Endothelial cell of umbilical vein (primary cell): Measurements from ENCODE around the gene LYRM4. TPM values are rescaled to one million over a fixed set of nuclear protein-coding genes. Genes with fewer than 3 reads are reported as not detected.

Source experiments
- BruUV-seq: library from RNA; stranded (reverse); fragments of 400-500 nt; replicated peaks from 2 replicates; lab custom pipeline; 2021; lab: Mats Ljungman, UMichigan
- CTCF ChIA-PET: fragments of 300-600, 350-600 bp; sonication (Branson Sonifier 250); formaldehyde crosslinking; loops from one replicate; lab custom pipeline; 2021; ENCODE audit warnings: antibody characterized with exemption, inconsistent platforms; lab: Charles Lee
- POLR2A ChIA-PET: fragments of 300-600, 350-600 bp; sonication (Branson Sonifier 250); formaldehyde crosslinking; loops from one replicate; lab custom pipeline; 2021; ENCODE audit warnings: antibody characterized with exemption, inconsistent platforms; lab: Charles Lee
- DNase-seq: peaks from one replicate; pipeline ENCODE4 v3.0.0-alpha.2; 2011; ENCODE audit warnings: low read depth, low spot score
- FAIRE-seq: peaks from 2 replicates; lab custom pipeline; 2011; peaks lifted over from hg19 to GRCh38; lab: Jason Lieb, UNC
- H2AFZ ChIP-seq: 2 replicates; pipeline ENCODE4 v1.6.0; 2012; ENCODE audit warnings: low read depth, low read length, control low read depth, inconsistent platforms
- H3K27ac ChIP-seq: 2 replicates; pipeline ENCODE4 v1.5.1; 2011; ENCODE audit warnings: low read depth, mild to moderate bottlenecking, control low read depth, low read length, moderate library complexity; ENCODE audit not compliant: insufficient read depth
- H3K27me3 ChIP-seq, 2 experiments: 2 replicates each; pipeline versions ENCODE4 v1.6.0 to v1.6.1; 2011; ENCODE audit warnings: low read length in 2 of 2, mixed read lengths in 1 of 2; ENCODE audit not compliant: control insufficient read depth in 2 of 2, insufficient read depth in 2 of 2
- H3K36me3 ChIP-seq, 2 experiments: 2 replicates in 1 of 2; 3 replicates in 1 of 2; pipeline ENCODE4 v1.5.1; 2011; ENCODE audit warnings: low read length in 2 of 2, mild to moderate bottlenecking in 1 of 2, moderate library complexity in 1 of 2; ENCODE audit not compliant: control insufficient read depth in 2 of 2, insufficient read depth in 2 of 2; ENCODE audit errors: extremely low read depth in 1 of 2
- H3K4me1 ChIP-seq: 3 replicates; pipeline ENCODE4 v1.5.1; 2011; ENCODE audit warnings: mild to moderate bottlenecking, low read length; ENCODE audit not compliant: control insufficient read depth, insufficient read depth; ENCODE audit errors: extremely low read depth
- H3K4me2 ChIP-seq: 2 replicates; pipeline ENCODE4 v1.6.1; 2011; ENCODE audit warnings: low read length, control low read depth, mixed read lengths; ENCODE audit not compliant: insufficient read depth
- H3K4me3 ChIP-seq, 3 experiments: fragments of 200-600 bp in 1 of 3; sonication (generic), shearing (Covaris generic) in 1 of 3; replicated peaks in 1 of 3; 2 replicates each; pipeline ENCODE4 v1.5.1; 2011 to 2016; ENCODE audit warnings: control low read depth in 3 of 3, low read length in 3 of 3, mild to moderate bottlenecking in 2 of 3, inconsistent platforms in 1 of 3, low read depth in 1 of 3, moderate library complexity in 1 of 3; ENCODE audit not compliant: insufficient read depth in 1 of 3
- H3K79me2 ChIP-seq: 2 replicates; pipeline ENCODE4 v1.6.0; 2012; ENCODE audit warnings: low read length, inconsistent platforms; ENCODE audit not compliant: control insufficient read depth, insufficient read depth
- H3K9ac ChIP-seq: replicated peaks from 2 replicates; pipeline ENCODE3; 2011; ENCODE audit warnings: low read length, control low read depth; ENCODE audit not compliant: insufficient read depth; ENCODE audit errors: extremely low read depth
- H3K9me1 ChIP-seq: replicated peaks from 3 replicates; pipeline ENCODE4 v1.6.0; 2011; ENCODE audit warnings: mild to moderate bottlenecking, low read length; ENCODE audit not compliant: control insufficient read depth, insufficient read depth; ENCODE audit errors: extremely low read depth
- H3K9me3 ChIP-seq: replicated peaks from 2 replicates; pipeline ENCODE4 v1.5.1; 2012; ENCODE audit warnings: low read length, inconsistent platforms; ENCODE audit not compliant: control insufficient read depth, insufficient read depth
- H4K20me1 ChIP-seq: replicated peaks from 2 replicates; pipeline ENCODE3; 2011; ENCODE audit warnings: mild to moderate bottlenecking, low read length; ENCODE audit not compliant: control insufficient read depth, insufficient read depth; ENCODE audit errors: extremely low read depth
- EZH2 ChIP-seq: IDR thresholded peaks from 2 replicates; pipeline ENCODE4 v1.6.1; 2012; ENCODE audit warnings: borderline replicate concordance, low read depth, mild to moderate bottlenecking, moderate library complexity, low read length, inconsistent platforms; ENCODE audit not compliant: severe bottlenecking
- FOS ChIP-seq: IDR thresholded peaks from 2 replicates; pipeline ENCODE4 v1.6.1; 2011; ENCODE audit warnings: mild to moderate bottlenecking, low read length, moderate library complexity, borderline replicate concordance; ENCODE audit not compliant: insufficient read depth
- GATA2 ChIP-seq: IDR thresholded peaks from 2 replicates; pipeline ENCODE4 v1.7.0; 2011; ENCODE audit warnings: low read depth, mild to moderate bottlenecking, moderate library complexity, mixed read lengths, low read length; ENCODE audit not compliant: insufficient read length, insufficient read depth
- JUN ChIP-seq: IDR thresholded peaks from 2 replicates; pipeline ENCODE4 v1.6.1; 2011; ENCODE audit warnings: borderline replicate concordance, low read depth; ENCODE audit not compliant: insufficient read length, insufficient read depth
- dilution Hi-C: fragments of 300-500 bp; cut with MboI; formaldehyde crosslinking; loops from one replicate; pipeline ENCODE4 v1.15.0; 2019; ENCODE audit warnings: low sequenced_read_pairs; ENCODE audit not compliant: extremely low pct_ligation_motif_present
- intact Hi-C: fragments of 100-400 bp; cut with micrococcal nuclease; formaldehyde crosslinking; loops from one replicate; pipeline ENCODE4 v1.10.0; 2022
- polyA plus RNA-seq, 4 experiments: library from polyadenylated mRNA; depleted of rRNA in 3 of 4; stranded (reverse) in 3 of 4; unstranded in 1 of 4; fragments of >200 nt; gene quantifications; 2 replicates each; pipeline versions ENCODE4 v1.2.1 to v1.2.3, GENCODE V29; 2011 to 2012; ENCODE audit warnings: missing spikeins in 1 of 4
- total RNA-seq: library from RNA; stranded (reverse); gene quantifications from 2 replicates; pipeline ENCODE4 v1.2.3, GENCODE V29; 2021
- TF ChIP-seq, protein P1 (sequence below), 2 donors: IDR thresholded peaks; 1 replicate in 1 of 2; 2 replicates in 1 of 2; pipeline ENCODE4 v1.5.1; 2011; ENCODE audit warnings: low read length in 2 of 2, mild to moderate bottlenecking in 2 of 2, moderate library complexity in 2 of 2, control low read depth in 1 of 2, inconsistent platforms in 1 of 2, low read depth in 1 of 2; ENCODE audit not compliant: insufficient read depth in 1 of 2; ENCODE audit errors: extremely low read depth in 1 of 2

Gene LYRM4
- total and polyA plus RNA-seq, 2 donors (not counting 3 experiments of a cell fraction or from before 2014, with no cell fraction given) = 39.5 to 44.0 TPM

DNA sequence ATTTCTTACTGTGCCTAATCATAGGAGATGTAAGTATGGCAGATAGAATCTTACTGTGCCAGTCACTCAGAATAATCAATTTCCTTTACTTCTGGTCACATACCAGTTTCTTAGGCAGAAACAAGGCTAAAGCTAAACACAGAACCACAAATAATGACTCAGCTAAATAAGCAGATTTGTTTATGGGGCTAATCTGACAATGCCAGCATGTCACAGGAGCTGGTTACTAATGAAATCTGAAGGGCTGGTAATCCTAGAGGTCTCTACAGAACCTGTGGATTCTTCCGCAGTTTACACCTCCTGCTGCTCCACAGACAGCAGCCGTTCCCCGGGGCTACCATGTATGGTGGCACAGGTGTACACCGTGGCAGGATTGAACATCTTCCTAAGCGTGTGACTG, 80.8 kb downstream of the LYRM4 start:
- no TSS peak for BruUV-seq
- Histone ChIP-seq H3K79me2 (no peaks in the 10 kb centered on the region), H3K9me1 (no peaks in the 10 kb centered on the region), H2AFZ (no peak overlapping the region), H3K36me3 (no peaks in the 10 kb centered on the region), H3K4me1 (no peaks in the 10 kb centered on the region), H3K9me3 (no peaks in the 10 kb centered on the region), H3K9ac (no peak overlapping the region), H3K27ac (no peak overlapping the region), H3K4me3 (no peak overlapping the region), H3K4me2 (no peak overlapping the region), H4K20me1 (no peaks in the 10 kb centered on the region), H3K27me3 (no peaks in the 10 kb centered on the region)
- intact Hi-C loops (no loop called here), dilution Hi-C loops (no loop called here)
- no peak for FAIRE-seq
- POLR2A ChIA-PET = no interaction called here
- DNase-seq = no peak
- CTCF ChIA-PET = interaction anchor here (1.1 to 1.8 kb wide), 6 partner anchors 11 to 200 kb away, joined by 3 to 6 read pairs (median 3); no protein-coding TSS in a partner anchor
- TF ChIP-seq EZH2 = no peak
- TF ChIP-seq, protein P1, sequence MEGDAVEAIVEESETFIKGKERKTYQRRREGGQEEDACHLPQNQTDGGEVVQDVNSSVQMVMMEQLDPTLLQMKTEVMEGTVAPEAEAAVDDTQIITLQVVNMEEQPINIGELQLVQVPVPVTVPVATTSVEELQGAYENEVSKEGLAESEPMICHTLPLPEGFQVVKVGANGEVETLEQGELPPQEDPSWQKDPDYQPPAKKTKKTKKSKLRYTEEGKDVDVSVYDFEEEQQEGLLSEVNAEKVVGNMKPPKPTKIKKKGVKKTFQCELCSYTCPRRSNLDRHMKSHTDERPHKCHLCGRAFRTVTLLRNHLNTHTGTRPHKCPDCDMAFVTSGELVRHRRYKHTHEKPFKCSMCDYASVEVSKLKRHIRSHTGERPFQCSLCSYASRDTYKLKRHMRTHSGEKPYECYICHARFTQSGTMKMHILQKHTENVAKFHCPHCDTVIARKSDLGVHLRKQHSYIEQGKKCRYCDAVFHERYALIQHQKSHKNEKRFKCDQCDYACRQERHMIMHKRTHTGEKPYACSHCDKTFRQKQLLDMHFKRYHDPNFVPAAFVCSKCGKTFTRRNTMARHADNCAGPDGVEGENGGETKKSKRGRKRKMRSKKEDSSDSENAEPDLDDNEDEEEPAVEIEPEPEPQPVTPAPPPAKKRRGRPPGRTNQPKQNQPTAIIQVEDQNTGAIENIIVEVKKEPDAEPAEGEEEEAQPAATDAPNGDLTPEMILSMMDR (IDR thresholded peaks at IDR 0.05; ENCODE audit: extremely low read depth in 1 of 2, insufficient read depth in 1 of 2, low read depth in 1 of 2, low read length in 2 of 2) = no peak
- TF ChIP-seq GATA2 = no peak
- no peak for TF ChIP-seq FOS
- no peak for TF ChIP-seq JUN

DNA sequence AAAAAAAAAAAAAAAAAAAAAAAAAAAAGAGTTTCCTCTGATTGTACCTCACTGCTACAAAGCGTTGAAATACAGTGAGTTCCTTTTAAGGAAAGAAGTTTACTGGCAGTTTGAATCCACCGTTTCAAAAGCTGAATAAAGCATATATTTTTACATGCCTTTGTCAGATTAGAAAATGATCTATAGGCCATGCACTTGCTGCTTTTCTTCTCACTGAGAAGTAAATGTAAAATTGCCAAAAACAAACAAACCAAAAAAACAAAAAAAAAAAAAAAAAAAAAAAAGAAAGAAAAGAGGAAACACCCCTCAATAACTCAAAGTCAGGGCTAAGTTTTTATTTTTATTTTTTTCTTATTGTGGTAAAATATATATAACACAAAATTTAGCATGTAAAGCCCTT, 81.9 kb downstream of the LYRM4 start:
- H3K4me3 ChIP-seq = no peak overlapping the region
- H3K79me2 ChIP-seq = no peaks in the 10 kb centered on the region
- intact Hi-C loops = no loop called here
- no TSS peak for BruUV-seq
- no peak overlapping the region for H3K9ac ChIP-seq
- FAIRE-seq (no peak), DNase-seq (no peak)
- H2AFZ ChIP-seq = no peak overlapping the region
- TF ChIP-seq EZH2 = no peak
- TF ChIP-seq JUN = no peak
- no peak for TF ChIP-seq FOS
- no peak for TF ChIP-seq GATA2
- H3K4me2 ChIP-seq = no peak overlapping the region
- no peak overlapping the region for H3K27ac ChIP-seq
- ChIA-PET POLR2A (no interaction called here), CTCF (interaction anchor here (1.2 to 1.6 kb wide), 4 partner anchors 15 to 201 kb away, joined by 3 to 5 read pairs (median 4); no protein-coding TSS in a partner anchor)
- H3K36me3 ChIP-seq = no peaks in the 10 kb centered on the region
- H3K9me1 ChIP-seq = no peaks in the 10 kb centered on the region
- no peaks in the 10 kb centered on the region for H3K27me3 ChIP-seq
- H3K4me1 ChIP-seq = no peaks in the 10 kb centered on the region
- dilution Hi-C loops = no loop called here
- no peaks in the 10 kb centered on the region for H3K9me3 ChIP-seq
- H4K20me1 ChIP-seq = no peaks in the 10 kb centered on the region
